Fibroblast of lung (primary cell): Measurements from ENCODE around the gene EEF1G.

Experiments used
- CTCF ChIP-seq, 2 donors: IDR thresholded peaks in 1 of 2; conservative IDR thresholded peaks in 1 of 2; 1 replicate in 1 of 2; 2 replicates in 1 of 2; pipeline ENCODE4 v1.5.1; 2011 to 2012; ENCODE audit warnings: low read length in 2 of 2, control low read depth in 1 of 2, inconsistent platforms in 1 of 2, low read depth in 1 of 2, mild to moderate bottlenecking in 1 of 2
- EZH2 ChIP-seq: IDR thresholded peaks from 2 replicates; pipeline ENCODE4 v1.5.1; 2012; ENCODE audit warnings: low read length, control low read depth, mild to moderate bottlenecking; ENCODE audit errors: missing control alignments

- TF ChIP-seq CTCF (conservative IDR thresholded peaks at IDR 0.05 in 1 of 2, IDR thresholded peaks at IDR 0.05 in 1 of 2; ENCODE audit: low read depth in 1 of 2, low read length in 2 of 2), result no peak
- no peak for TF ChIP-seq EZH2
Observed at GRCh38 chr11:62534779-62535545, 38.7 kb downstream of the EEF1G start.
